ENCODE results near the gene SMU1.
"Not testable (repeated sequence)": the region's sequence is repeated elsewhere in the genome, so short reads cannot be mapped to it uniquely, and the experiment has no call there.

The SMU1 gene

GRCh38 chr9:33013962-33014664 lies 62.4 kb downstream of the SMU1 start:
- DNase-seq: no peak

GRCh38 chr9:33012328-33013069 lies 64.0 kb downstream of the SMU1 start:
- DNase-seq: no peak

- no peak for DNase-seq
Observed at GRCh38 chr9:33011831-33012230, 64.6 kb downstream of the SMU1 start.

GRCh38 chr9:33007755-33008154 lies 68.7 kb downstream of the SMU1 start:
- no peak for DNase-seq

GRCh38 chr9:33005335-33005734 lies 71.1 kb downstream of the SMU1 start:
- DNase-seq: not testable (repeated sequence)

GRCh38 chr9:33000682-33001055 lies 75.8 kb downstream of the SMU1 start:
- DNase-seq: peak; percentile 9

GRCh38 chr9:32992595-32993238 lies 83.8 kb downstream of the SMU1 start:
- no peak for DNase-seq

GRCh38 chr9:32991897-32992594 lies 84.4 kb downstream of the SMU1 start:
- no peak for DNase-seq
